Measurements from ENCODE around the gene SINHCAF.
A peak's percentile ranks its signal among the peaks of the same experiment; 100 is the strongest.

The SINHCAF gene

DNA sequence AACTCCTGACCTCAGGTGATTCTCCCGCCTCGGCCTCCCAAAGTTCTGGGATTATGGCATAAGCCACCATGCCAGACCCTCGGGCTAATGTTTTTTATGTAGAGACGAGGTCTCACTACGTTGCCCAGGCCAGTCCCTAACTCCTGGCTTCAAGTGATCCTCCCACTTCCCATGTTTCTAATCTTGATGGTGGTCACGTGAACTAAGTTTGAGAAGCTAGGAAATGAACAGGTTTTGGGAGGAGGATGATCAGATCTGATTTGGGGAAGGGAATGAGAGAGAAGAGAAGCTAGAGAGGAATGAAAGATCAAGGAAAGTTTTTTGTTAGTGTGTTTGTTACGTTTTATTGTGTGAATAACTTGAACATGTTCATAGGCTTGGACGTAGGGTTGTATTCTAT lies 17.2 kb upstream of the SINHCAF start:
- Mint-ChIP-seq H3K4me3 (no peak overlapping the region), H3K27ac (peak overlapping the region; percentile 47), H3K9me3 (peaks cover 3% of the 10 kb centered on the region), H3K27me3 (ENCODE audit: low read depth, poor library complexity) (no peaks in the 10 kb centered on the region), H3K4me1 (peaks cover 46% of the 10 kb centered on the region), H3K36me3 (ENCODE audit: low read depth) (no peaks in the 10 kb centered on the region)
- TF ChIP-seq, protein P1, sequence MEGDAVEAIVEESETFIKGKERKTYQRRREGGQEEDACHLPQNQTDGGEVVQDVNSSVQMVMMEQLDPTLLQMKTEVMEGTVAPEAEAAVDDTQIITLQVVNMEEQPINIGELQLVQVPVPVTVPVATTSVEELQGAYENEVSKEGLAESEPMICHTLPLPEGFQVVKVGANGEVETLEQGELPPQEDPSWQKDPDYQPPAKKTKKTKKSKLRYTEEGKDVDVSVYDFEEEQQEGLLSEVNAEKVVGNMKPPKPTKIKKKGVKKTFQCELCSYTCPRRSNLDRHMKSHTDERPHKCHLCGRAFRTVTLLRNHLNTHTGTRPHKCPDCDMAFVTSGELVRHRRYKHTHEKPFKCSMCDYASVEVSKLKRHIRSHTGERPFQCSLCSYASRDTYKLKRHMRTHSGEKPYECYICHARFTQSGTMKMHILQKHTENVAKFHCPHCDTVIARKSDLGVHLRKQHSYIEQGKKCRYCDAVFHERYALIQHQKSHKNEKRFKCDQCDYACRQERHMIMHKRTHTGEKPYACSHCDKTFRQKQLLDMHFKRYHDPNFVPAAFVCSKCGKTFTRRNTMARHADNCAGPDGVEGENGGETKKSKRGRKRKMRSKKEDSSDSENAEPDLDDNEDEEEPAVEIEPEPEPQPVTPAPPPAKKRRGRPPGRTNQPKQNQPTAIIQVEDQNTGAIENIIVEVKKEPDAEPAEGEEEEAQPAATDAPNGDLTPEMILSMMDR (IDR thresholded peaks at IDR 0.05): no peak
- no peak for DNase-seq

DNA sequence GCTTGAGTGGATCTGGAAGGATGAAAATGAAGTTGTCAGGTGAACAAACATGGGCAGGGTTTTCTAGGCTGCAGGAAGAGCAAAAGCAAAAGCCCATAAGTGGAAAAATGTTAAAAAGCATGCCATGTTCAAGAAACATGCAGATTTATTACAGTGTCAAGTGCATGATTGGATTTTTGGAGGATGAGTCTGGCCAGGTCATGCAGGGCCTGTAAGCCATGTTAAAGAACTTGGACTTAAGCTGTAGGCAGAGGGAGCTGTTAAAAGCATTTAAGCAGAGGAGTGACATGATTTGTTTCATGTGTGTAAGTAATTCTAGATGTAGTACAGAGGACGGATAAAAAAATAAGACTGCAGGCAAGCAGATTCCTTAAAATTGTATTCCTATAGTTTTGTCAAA lies 16.3 kb upstream of the SINHCAF start:
- Mint-ChIP-seq H3K27me3 (ENCODE audit: low read depth, poor library complexity) (no peaks in the 10 kb centered on the region), H3K27ac (peak overlapping the region; percentile 14), H3K36me3 (ENCODE audit: low read depth) (no peaks in the 10 kb centered on the region), H3K4me3 (no peak overlapping the region), H3K4me1 (peaks cover 46% of the 10 kb centered on the region), H3K9me3 (peaks cover 3% of the 10 kb centered on the region)
- TF ChIP-seq, protein P1 (IDR thresholded peaks at IDR 0.05): no peak
- no peak for DNase-seq

DNA sequence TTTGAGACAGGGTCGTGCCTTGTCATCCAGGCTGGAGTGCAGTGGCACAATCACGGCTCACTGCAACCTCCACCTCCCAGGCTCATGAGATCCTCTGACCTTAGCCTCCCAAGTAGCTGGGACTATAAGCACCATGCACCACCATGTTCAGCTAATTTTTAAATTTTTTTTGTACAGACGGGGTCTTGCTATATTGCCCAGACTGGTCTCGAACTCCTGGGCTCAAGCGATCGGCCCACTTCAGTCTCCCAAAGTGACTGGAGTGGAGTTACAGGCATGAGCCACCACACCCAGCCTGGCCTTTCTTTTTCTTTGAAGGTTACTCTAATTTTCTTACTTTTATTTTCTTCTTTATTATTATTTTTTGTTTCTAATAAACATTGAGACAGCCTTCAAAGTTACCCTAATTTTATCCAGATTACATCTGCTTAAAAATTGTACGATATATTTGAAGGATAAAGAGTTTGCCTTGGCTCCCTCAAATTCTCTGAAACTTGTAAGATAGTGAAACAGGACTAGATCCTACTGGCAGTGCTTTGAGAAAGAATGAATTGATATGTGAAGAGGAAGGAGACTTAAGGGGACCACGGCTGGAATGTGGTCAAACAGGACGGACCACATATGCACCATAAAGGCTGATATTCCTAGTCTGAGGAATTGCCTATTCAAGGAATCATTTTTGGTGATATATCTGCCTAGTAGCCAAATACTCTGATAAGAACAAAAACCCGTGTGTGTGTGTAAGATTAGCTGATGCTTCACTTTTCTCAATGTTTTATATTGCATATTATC lies 14.1 kb upstream of the SINHCAF start:
- Mint-ChIP-seq H3K9me3 (no peaks in the 10 kb centered on the region), H3K4me1 (peaks cover 26% of the 10 kb centered on the region), H3K4me3 (no peak overlapping the region), H3K27ac (peak overlapping the region; percentile 19), H3K36me3 (ENCODE audit: low read depth) (no peaks in the 10 kb centered on the region), H3K27me3 (ENCODE audit: low read depth, poor library complexity) (no peaks in the 10 kb centered on the region)
- TF ChIP-seq, protein P1 (IDR thresholded peaks at IDR 0.05): no peak
- no peak for DNase-seq

DNA sequence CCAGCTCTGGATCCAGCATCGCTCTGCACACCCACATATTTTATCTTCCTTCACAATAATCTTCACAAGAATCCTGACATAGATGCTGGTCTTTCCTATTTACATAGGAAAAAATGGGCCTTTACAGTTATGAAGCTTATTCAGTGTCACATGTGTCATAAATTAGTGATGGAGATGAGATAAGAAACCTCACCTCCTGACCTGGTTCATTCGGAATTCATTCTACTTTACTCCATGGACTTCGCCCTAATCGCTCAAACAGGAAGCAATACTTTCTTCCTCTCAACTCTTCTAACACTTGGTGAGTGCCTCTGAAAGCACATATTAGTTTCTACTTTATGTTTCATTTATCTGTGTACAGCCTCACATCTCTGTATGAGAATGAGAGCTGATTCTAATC lies 12.0 kb upstream of the SINHCAF start:
- Mint-ChIP-seq H3K36me3 (ENCODE audit: low read depth) (no peaks in the 10 kb centered on the region), H3K27me3 (ENCODE audit: low read depth, poor library complexity) (no peaks in the 10 kb centered on the region), H3K9me3 (no peaks in the 10 kb centered on the region), H3K4me3 (no peak overlapping the region), H3K4me1 (peaks cover 16% of the 10 kb centered on the region), H3K27ac (no peak overlapping the region)
- no peak for DNase-seq
- TF ChIP-seq, protein P1 (IDR thresholded peaks at IDR 0.05): no peak

DNA sequence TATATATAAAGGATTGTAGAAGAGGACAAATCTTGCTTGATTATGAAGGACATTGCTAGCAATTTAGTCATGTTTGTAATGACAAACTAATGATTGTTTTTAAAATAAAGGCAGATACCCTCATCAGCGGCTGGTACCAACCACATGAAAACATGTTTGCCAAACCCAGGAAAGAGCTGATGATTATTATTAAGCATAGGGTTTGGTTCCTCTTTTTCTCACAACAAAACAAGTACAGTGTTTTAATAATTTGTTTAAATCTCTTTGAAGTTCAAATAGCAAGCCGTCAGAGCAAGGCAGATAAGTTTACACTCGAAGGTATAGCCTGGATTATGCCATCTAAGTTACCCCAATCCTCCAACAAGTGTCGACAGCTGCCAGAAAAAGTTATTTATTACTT lies 5.3 kb upstream of the SINHCAF start:
- Mint-ChIP-seq H3K9me3 (no peaks in the 10 kb centered on the region), H3K27ac (no peak overlapping the region), H3K4me1 (peaks cover 13% of the 10 kb centered on the region)

More for the DNA sequence above, 5.3 kb upstream of the SINHCAF start:
- TF ChIP-seq, protein P1 (IDR thresholded peaks at IDR 0.05): no peak
- DNase-seq: no peak
- Mint-ChIP-seq H3K27me3 (ENCODE audit: low read depth, poor library complexity) (no peaks in the 10 kb centered on the region), H3K4me3 (no peak overlapping the region), H3K36me3 (ENCODE audit: low read depth) (no peaks in the 10 kb centered on the region)
